HG03521 (cell line): ENCODE measurements around the gene SIRPG.
"Not testable (repeated sequence)": the region's sequence is repeated elsewhere in the genome, so short reads cannot be mapped to it uniquely, and the experiment has no call there.

Experiments
- ATAC-seq: cut with Tn5 transposase; IDR thresholded peaks from one replicate; pipeline ENCODE4 v1.9.1; 2021; ENCODE audit warnings: mild to moderate bottlenecking, moderate library complexity; ENCODE audit not compliant: unreplicated experiment

Gene SIRPG

DNA sequence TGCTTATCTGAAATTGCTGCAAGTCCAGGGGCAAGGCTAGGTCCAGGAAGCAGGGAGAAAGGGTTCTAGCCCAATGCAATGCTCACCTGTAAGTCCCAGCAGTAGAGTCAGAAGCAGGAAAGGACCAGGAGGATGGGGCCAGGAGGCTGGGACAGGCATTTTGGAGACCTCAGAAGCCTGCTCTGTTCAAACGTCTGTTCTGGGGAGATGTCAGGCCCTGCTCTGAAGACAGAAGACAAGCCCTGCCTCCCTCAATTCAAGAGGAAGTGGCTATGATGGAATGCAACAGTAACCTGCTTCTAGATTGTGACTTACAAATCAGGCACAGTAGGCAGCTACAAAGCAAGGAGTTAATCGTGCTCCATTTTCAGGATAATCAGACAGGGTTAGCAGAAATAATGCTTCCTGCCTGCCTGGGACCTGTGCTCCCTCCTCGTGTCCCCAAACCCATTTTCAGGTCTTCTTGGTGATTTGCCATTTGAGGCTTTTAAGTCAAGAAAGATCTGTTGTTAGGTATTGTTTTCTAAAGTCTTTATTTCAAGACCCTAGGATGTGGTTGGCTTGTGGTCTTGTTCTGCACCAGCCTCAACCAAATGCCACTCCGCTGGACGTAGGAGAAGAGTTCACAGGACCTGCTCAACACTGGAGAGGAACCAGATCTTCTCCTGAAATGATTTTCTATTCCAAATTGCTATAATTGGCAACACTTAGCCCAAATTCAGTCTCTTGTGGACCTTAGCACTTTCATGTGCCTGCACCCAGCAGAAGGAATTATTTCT, at the start of gene SIRPG:
SIRPG (minus strand) TSS at position 224 of the 779 bp plus-strand sequence; CDS start at position 159, 65 bp downstream.
- no peak for ATAC-seq

DNA sequence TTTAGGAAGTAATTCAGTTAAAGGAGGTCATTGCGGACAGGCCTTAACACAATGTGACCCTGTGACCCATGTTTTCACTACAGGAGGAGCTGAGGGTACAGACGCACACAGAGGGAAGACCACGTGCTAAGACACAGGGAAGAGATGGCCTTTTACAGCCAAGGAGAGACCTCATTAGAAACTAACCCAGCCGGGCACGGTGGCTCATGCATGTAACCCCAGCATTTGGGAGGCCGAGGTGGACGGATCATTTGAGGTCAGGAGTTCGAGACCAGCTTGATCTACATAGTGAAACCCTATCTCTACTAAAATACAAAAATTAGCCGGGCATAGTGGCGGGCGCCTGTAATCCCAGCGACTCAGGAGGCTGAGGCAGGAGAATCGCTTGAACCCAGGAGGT, 49.3 kb upstream of the SIRPG start:
- not testable (repeated sequence) for ATAC-seq

DNA sequence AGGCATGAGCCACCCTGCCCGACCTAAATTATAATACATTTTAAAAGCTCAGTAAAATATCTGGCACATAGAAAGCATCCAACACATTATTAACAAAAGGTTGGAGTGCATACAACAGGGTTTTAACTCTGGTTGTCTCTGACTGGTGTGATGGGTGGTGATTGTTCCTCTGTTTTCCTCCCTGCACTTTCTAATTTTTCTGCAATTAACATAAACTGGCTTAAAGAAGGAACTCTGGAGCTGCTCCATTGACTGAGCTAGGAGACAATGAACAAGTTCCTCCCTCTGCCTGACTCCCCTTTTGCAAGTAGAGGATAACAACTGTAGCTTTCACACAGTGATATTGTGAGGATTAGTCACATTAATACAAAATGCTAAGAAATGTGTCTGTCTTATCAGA, 48.5 kb upstream of the SIRPG start:
- ATAC-seq: no peak

DNA sequence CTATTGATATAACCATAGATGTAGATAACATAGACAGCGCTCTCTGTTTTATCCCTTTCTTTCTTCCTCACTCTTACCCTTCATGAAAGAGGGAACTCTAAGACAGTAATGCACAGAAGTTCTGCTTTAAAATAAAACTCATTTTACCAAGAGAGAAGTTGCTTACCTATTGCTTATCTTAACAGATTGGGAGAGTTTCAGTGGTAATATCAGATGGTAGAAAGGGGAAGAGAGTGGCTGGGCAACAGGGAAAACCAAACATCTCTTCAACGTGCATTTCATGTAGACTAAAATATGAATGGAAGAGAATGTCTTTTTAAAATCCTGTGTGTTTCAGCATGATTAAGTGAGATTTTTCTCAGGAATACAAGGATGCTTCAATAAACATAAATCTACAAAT, 45.3 kb upstream of the SIRPG start:
- ATAC-seq: no peak

DNA sequence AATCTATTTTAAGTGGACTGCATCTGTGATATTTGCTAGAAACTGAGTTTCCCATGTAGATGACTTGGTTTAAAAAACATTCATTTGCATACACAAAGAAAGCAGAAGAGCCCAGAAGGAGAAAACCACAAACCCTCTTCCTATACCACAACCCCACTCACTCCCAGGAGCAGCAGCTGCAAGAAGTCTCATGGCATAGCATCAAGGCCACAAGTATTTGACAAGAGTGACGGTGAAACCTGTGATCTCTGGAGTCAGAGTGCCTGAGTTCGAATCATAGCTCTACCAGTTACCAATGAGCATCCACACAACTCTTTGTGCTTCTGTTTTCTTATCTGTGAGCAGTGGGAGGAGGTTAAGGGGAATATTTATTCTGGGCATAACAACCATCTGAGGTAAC, 44.7 kb upstream of the SIRPG start:
- no peak for ATAC-seq

DNA sequence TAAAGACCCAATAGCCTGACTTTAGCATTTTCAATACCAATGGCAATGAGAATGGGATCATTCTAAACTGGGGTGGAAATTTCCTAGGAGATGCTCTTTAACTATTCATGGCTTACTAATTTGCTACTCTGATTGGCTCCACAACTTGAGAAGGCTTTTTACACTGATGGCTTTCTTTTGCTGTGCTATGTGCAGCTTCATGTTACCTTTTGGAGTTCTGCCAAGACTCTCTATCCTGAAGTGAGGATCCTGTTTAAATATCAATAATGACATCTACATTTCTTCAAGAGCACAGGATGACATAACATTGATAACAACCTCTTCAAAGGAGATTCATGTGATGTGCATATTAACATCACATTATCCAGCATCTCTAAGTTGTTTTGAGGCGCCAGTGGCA, 43.4 kb upstream of the SIRPG start:
- ATAC-seq: no peak

DNA sequence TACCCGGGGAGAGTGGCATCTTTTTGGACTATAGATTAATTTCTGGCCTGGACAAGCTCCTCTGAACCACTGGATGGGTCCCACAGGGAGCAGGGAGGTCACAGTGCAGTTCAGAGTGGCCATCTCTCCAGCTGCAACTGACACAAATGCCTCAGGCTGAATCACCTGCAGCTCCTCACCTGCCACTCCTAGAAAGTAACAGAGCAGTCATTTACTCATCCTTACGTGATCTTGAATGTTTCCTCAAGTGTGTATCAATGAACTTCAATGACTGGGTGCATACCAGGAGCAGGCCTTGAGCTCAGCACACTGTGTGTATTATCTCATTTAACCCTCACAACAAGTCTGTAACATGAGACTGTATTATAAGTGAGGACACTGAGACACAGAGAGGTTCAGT, 40.0 kb upstream of the SIRPG start:
- no peak for ATAC-seq

DNA sequence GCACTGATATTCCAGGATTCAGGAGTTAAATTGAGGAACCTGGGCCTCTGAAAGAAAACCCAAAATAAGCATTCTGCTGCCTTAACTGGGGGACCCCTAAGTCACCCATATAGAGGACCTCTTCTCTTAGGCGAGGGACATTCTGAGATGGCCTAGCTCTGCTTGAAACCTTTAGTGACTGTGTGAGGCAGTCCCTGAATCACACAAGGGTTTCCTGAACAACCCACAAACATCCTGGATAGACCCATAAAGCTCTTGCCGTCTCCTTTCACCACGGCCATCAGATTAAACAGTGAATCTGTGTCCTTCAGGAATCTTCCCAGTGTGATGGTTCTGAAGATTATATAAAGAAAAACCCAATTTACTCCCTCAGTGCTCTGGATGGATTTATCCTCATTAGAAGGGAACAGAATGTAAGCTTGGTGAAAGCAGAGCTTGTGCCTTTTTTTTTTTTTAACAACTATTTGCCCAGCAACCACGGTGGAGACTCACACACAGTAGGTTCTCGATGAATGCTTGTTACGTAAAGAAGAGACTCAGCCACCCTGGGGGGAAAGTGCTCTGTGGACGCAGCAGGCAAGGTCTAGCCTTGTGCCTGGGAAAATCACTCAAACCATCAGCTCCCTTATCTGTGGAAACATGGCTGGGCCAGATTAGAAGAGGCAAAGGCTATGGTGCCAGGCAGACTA, 39.1 kb upstream of the SIRPG start:
- no peak for ATAC-seq

DNA sequence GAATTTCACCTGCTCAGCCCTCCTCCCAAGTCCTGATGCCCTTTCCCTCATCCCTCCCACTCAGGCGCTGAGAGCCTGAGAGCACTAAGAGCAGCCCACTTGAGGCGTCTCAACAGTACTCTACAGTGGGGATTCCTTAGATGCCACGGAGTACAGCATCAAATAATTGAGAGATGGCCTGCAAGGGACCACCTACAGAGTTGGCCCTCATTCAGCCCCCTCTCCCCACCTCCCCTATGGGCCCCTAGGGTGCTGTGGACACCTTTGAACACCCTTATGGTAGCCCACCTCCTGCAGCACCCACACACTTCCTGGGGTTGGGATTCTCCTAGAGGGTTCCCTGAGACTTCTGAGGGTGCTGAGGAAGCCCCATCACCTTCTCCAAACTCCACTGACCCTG, 37.1 kb upstream of the SIRPG start:
- ATAC-seq: no peak

DNA sequence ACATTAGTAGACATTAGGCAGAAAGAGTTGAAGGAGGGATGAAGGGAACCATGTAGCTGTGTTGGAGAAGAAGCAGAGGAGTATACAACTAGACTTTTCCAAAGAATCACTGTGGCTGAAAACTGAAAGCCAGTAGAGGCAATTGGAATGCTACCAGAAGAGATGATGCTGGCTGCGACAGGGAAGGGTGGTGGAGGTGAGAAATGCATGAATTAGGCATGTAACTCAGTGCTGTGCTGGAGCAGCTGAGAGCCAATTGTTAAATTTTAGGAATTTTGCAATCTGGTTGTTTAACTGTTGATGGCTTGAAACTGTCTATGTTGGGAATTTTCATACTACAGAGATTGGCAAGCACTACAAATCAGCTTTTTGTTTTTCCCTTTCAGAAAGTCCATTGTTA, 35.8 kb upstream of the SIRPG start:
- no peak for ATAC-seq

DNA sequence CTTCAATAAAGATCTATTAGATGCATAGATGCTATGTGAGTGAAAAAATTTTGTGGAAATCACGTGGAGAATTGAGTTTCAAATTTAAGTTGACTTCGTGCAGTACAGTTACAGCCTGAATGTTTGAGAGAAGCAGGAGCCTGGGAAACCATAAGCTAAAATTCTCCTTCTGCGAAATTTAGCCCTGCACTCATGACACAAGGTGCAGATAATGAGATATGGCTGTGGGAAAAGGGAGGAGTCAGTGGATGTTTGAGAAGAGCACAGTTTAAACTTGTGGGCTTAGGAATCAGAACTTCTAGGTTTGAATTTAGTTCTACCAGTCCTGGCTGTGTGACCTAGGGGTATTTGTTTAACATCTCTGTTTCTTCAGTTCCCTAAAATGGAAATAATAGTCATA, 32.1 kb upstream of the SIRPG start:
- no peak for ATAC-seq

DNA sequence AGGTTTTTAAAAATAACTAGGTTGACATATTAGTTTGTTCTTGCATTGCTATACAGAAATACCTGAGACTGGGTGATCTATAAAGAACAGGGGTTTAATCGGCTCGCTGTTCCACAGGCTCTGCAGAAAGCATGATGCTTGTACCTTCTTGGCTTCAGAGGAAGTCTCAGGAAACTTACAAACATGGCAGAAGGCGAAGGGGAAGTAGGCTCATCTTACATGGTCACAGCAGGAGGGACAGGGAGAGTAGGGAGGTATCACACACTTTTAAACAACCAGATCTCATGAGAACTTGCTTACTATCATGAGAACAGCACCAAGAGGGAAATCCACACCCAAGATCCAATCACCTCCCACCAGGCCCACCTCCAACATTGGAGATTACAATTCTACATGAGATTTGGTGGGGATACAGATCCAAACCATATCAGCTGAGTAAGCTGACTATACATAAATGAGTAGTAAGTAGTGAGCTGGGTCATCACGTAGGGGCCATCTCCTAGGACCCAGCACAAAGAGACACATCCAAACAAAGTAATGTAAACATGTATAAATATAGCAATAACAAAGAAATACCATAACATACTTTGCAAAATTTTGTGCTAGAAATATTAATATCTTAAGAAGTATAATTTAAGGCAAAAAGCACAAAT, 31.4 kb upstream of the SIRPG start:
- no peak for ATAC-seq

DNA sequence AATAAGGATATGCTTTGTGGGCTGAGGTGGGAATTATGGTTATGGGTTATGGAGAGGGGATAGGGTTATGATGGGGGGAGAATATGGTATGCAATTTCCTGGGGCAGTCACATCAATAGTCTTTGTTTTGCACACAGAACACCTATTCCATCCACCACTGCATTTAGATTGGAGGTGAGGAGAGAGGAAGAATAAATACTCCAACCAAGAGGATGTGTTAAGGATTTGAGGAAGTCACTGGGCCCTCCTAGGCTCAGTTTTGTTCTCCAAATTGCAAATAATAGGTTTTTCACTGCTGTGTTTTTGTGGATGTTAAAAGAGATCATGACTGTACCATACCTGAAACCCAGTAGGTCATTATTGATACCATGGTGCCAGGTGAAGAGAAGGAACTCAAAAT, 29.5 kb upstream of the SIRPG start:
- ATAC-seq: no peak

DNA sequence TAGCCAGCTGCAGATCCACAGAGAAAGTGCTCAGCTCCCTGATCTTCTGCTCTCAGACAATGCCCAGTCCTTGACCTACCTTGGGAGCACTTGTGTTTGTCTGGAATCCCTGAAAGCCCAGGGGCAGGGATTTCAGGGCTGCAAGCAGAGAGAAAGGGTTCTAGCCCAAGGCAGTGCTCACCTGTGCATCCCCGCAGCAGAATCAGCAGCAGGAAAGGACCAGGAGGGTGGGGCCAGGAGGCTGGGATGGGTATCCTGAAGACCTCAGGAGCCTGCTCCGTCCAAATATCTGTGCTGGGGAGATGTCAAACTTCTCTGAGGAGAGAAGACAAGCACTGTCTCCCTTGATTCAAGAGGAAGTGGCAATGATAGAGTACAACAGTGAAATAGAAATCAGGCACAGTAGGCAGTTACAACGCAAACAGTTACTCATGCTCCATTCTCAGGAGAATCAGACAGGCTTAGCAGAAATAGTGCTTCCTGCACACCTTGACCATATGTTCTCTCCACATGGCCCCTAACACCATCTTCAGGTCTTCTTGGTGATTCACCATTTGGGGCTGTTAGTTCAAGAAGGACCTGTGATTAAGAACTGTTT, 28.7 kb upstream of the SIRPG start:
- no peak for ATAC-seq

DNA sequence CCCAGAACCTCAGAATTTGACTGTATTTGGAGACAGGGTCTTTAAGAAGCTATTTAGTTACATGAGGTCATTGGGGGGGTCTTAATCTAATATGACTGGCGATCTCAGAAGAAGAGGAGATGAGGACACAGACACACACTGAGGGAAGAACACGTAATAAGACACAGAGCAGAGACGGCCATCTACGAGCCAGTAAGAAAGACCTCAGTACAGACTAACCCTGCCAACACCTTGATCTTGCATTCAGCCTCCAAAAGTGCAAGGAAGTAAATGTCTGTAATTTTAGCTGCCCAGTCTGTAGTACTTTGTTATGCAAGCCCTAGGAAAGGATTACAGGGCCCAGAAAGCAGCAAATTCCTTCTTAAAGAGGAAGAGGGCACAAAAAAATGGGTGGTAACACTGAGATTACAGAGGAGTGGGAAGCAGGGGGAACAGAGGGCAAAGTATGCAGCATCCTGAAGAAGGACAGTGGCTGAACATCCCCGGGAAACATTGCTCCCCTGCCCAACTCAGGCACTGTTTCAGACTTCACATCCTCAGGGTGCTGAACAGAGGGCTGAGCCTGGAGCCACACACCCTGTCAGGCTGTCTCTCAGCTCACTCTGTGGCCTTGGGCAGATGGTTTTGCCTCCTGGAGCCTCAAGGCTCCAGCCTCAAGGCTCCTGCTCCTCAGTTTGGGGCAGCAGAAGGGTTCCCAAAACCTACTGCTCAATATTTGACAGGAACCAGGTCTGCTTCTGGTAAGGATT, 27.9 kb upstream of the SIRPG start:
- ATAC-seq: no peak

DNA sequence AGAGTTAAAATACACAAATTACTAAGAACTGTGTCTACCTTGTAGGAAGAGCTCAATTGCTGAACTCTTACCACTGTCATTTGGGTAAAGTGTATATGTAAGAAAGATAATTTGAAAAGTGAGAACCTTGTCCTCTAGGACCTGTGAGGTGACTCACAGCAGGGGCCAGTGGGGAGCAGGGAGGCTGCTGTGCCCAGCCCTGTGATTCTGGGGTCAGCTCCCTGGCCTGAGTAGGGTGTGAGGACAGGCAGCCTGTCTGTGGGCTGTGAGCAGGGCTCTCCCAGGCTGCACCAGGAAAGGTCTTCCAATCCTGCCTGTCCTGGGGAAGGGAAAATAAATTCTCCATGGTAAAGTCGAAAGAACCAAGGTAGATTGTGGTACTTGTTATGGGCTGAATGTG, 27.3 kb upstream of the SIRPG start:
- no peak for ATAC-seq

DNA sequence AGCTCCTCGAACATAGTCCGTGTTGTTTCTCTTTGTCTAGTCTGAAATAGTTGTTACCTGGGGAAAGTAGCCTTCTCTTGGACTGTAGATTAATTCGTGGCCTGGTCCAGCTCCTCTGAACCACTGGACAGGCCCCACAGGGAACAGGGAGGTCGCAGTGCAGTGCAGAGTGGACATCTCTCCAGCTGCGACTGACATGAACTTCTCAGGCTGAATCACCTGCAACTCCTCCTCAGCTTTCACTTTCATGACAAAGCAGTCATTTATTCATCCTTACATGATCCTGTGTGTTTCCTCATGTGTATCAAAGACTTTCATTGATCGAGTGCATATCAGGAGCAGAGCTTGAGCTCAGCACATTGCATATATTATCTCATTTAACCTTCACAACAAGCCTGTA, 19.1 kb upstream of the SIRPG start:
- no peak for ATAC-seq

DNA sequence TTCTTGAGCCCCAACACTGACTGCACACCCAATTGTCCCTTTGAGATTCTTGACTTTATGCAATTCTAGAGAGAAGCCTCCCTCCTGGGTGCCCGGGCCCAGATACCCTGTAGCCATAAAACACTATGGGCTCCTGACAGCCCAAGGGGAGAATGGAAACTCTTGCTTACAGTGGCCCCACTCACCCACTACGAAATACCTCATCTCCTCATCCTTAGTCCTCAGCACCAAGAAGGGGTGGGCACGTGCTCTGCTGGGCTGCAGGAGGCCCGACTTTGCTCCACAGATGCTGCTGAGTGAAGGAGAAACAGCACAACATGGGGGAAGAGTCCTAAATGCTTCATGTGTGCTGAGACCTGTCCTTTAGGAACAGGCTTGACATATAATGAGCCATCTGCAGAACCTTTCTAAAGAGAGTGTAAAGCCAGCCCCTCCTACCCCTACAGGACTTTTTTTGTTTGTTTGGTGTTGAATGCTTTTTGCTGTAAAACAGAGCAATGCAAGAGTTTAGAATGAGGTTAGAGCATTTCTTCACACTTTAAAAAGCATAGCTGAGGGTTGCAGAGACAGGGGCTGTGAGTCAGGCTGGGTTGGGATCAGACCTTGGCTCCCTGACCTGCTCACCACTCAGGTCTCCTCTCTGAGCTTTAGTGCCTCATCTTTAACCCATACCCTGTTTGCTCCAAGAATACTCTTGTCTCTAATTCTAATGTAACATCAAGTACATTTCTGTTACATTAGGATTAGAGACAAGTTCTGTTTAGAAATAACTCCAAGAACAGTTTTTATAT, 17.6 kb upstream of the SIRPG start:
- ATAC-seq: no peak

DNA sequence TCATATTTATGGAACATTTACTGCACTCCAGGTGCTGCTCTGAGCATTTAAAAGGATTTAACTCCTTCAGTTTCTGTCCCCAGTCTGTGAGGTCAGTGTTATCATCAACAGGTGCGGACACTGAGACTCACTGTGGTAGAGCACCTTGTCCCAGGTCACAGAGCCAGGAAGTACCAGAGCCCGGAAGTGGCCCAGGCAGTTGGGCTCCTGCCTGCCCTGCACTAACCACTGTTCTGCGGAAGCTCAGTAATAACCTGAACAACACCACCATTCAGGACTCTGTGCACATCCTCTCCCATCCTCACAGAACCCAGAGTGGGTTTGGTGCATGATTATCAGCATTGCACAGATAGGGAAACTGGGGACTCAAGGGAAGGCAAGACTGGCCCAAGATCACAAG, 16.8 kb upstream of the SIRPG start:
- ATAC-seq: no peak

DNA sequence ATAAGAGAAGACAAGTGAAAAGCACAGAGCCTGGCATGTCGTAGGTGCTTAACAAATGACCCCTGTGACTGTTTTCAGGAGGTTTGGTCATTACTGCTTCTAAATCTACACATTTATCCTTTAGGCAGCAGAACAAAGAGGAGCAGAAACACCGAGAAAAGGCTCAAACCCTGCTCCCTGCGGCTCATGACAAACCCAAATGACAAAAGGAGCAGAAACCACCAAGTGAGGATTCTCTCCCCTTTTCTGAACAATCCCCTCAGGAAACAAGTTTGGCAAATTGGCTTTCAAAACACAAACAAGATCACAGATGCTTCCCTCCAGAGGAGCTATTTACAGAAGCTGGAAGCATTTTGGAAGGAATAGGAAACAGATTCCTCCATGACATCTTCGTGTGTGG, 15.8 kb upstream of the SIRPG start:
- no peak for ATAC-seq
